HG03039 (cell line): ENCODE data around the gene SLC25A25.

Experiments used
- ATAC-seq: cut with Tn5 transposase; IDR thresholded peaks from one replicate; pipeline ENCODE4 v1.9.1; 2021; ENCODE audit warnings: mild to moderate bottlenecking, moderate library complexity; ENCODE audit not compliant: unreplicated experiment

SLC25A25 gene

GRCh38 chr9:128143525-128144238 lies 75.7 kb downstream of the SLC25A25 start:
- no peak for ATAC-seq

GRCh38 chr9:128144239-128145181 lies 76.5 kb downstream of the SLC25A25 start:
- no peak for ATAC-seq

DNA sequence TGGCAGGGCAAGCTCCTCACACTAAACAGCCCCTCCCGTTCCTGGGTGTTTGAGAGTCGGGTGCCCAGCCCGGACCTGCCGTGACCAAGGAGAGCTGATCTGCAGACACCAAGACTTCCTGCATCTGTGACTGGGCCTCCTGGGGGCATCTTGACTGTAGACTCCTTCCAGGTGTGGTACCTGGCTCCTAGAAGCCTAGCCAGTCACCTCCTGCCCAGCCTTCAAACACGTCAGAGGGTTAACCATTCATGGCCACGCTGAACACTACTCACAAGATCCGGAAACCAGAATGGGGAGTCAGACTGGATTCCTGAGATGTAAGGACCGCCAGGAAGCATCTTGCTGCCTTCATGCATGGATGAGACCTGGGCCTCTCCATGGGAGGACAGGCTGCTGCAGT lies 77.5 kb downstream of the SLC25A25 start:
- ATAC-seq, result no peak

GRCh38 chr9:128145951-128146351 lies 77.9 kb downstream of the SLC25A25 start:
- ATAC-seq, result no peak

- no peak for ATAC-seq
Measured at GRCh38 chr9:128146591-128147120, 78.6 kb downstream of the SLC25A25 start.

DNA sequence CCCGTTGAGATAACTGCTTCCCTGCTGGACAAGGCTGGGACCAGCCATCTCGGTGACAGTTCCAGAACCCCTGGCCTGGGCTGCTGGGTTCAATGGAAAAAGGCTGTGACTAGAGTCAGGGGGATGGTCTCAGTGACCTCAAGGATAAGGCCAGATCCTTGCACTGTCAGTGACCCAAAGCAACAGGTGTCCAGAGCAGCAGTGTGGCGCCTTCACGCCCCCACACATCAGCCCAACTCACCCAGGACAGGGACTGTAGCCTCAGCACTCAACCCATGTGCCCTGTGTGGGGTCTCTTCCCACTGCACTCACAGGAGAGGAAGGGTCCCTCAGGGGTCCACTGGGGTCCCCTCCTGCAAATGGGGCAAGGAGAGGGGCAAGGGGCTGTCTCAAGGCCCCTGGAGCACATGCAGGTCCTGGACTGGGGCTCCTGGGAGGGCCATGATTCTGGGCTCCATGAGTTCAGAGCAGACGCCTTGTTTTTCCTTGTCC lies 80.5 kb downstream of the SLC25A25 start:
- no peak for ATAC-seq

- ATAC-seq, result no peak
Measured at GRCh38 chr9:128149001-128149701, 81.1 kb downstream of the SLC25A25 start, which contains the start of gene LCN2. LCN2 (plus strand) TSS chr9:128149453; CDS start chr9:128149526, 73 bp downstream.

GRCh38 chr9:128149951-128150593 lies 82.0 kb downstream of the SLC25A25 start:
- no peak for ATAC-seq

GRCh38 chr9:128150594-128151308 lies 82.7 kb downstream of the SLC25A25 start:
- ATAC-seq, result no peak

- no peak for ATAC-seq
Measured at GRCh38 chr9:128151309-128152132, 83.5 kb downstream of the SLC25A25 start.

GRCh38 chr9:128152133-128153059 lies 84.4 kb downstream of the SLC25A25 start:
- no peak for ATAC-seq

GRCh38 chr9:128153060-128153946 lies 85.3 kb downstream of the SLC25A25 start:
- no peak for ATAC-seq

GRCh38 chr9:128153947-128154695 lies 86.1 kb downstream of the SLC25A25 start:
- no peak for ATAC-seq

- no peak for ATAC-seq
Measured at GRCh38 chr9:128155736-128156500, 87.9 kb downstream of the SLC25A25 start.
